Kidney (tissue), 14 donors: ENCODE measurements around the gene KCNJ16. TPM values are rescaled to one million over a fixed set of nuclear protein-coding genes. Genes with fewer than 3 reads are reported as not detected.

ENCODE experiments used
- DNase-seq, 5 donors: peaks; one replicate each; pipeline ENCODE4 v3.0.0-alpha.2; 2013 to 2020
- FAIRE-seq: peaks from 2 replicates; lab custom pipeline; 2012; peaks lifted over from hg19 to GRCh38; lab: Jason Lieb, UNC
- H3K27ac ChIP-seq, 2 donors: one replicate each; pipeline ENCODE4 v1.7.0; 2013; ENCODE audit warnings: low read depth in 2 of 2, low read length in 2 of 2, inconsistent platforms in 1 of 2
- H3K27me3 ChIP-seq: one replicate; pipeline ENCODE4 v1.7.1; 2013; ENCODE audit warnings: low read length, inconsistent platforms; ENCODE audit not compliant: control insufficient read depth, insufficient read depth
- H3K36me3 ChIP-seq, 3 donors: one replicate each; pipeline versions ENCODE4 v1.7.0 to v1.7.1; 2013; ENCODE audit warnings: low read length in 3 of 3, control low read depth in 1 of 3, inconsistent platforms in 1 of 3; ENCODE audit not compliant: insufficient read depth in 3 of 3, control insufficient read depth in 2 of 3
- H3K4me1 ChIP-seq, 3 donors: one replicate each; pipeline versions ENCODE4 v1.7.0 to v1.7.1; 2013; ENCODE audit warnings: low read length in 3 of 3, inconsistent platforms in 1 of 3, low read depth in 1 of 3; ENCODE audit not compliant: control insufficient read depth in 2 of 3, insufficient read depth in 2 of 3
- H3K4me3 ChIP-seq, 3 donors: one replicate each; pipeline versions ENCODE4 v1.7.0 to v1.8.1; 2013; ENCODE audit warnings: low read length in 3 of 3, control low read depth in 1 of 3, inconsistent platforms in 1 of 3
- H3K9ac ChIP-seq, 3 donors: one replicate each; pipeline versions ENCODE4 v1.7.0 to v1.7.1; 2013; ENCODE audit warnings: low read length in 3 of 3, control low read depth in 1 of 3, inconsistent platforms in 1 of 3
- H3K9me3 ChIP-seq, 3 donors: one replicate each; pipeline versions ENCODE4 v1.7.0 to v1.7.1; 2013; ENCODE audit warnings: low read length in 3 of 3, control low read depth in 1 of 3, inconsistent platforms in 1 of 3; ENCODE audit not compliant: control insufficient read depth in 2 of 3, insufficient read depth in 1 of 3
- CTCF ChIP-seq: IDR thresholded peaks from 3 replicates; pipeline ENCODE4 v1.5.1; 2012; ENCODE audit warnings: mild to moderate bottlenecking, moderate library complexity, borderline replicate concordance; ENCODE audit not compliant: insufficient read depth; ENCODE audit errors: extremely low read depth
- intact Hi-C: fragments of 100-400 bp; cut with DNase I; formaldehyde crosslinking; loops from one replicate; pipeline ENCODE4 v1.11.1; 2022
- polyA plus RNA-seq: library from polyadenylated mRNA; stranded (reverse); fragments of 350-450 nt; fragmentation: Illumina TruSeq; extraction: RNeasy Lipid Tissue Mini Kit (QIAGEN cat#74804); gene quantifications from one replicate; pipeline ENCODE4 v1.2.3, GENCODE V29; 2014; ENCODE audit warnings: low read depth, low replicate concordance; ENCODE audit not compliant: insufficient read depth
- total RNA-seq: library from RNA; stranded (reverse); fragmentation: NEBNext Ultra II Directional; extraction: Animal tissue kit (Norgen Biotek cat#: 25700); gene quantifications from one replicate; pipeline ENCODE4 v1.2.1, GENCODE V29; 2021
- donor health status: control.
- donor health status: control.
- donor health status: control.
- donor health status: control.
- donor health status: control.
- donor health status: DM: yes; HTN: yes; CAD: no.
- donor health status: Normal renal cell carcinoma (clear cell type).

The KCNJ16 gene
- total and polyA plus RNA-seq, 2 donors from 2014 or later, result 163 to 281 TPM

- H3K4me3 ChIP-seq, result peak overlapping the region in 2 of 3 donors; percentile 67 to 74
- no peaks in the 10 kb centered on the region for H3K27me3 ChIP-seq
- no peak for TF ChIP-seq CTCF
- no peaks in the 10 kb centered on the region for H3K36me3 ChIP-seq
- H3K4me1 ChIP-seq, result peaks cover 2 to 24% (median 7%) of the 10 kb centered on the region in 3 donors
- FAIRE-seq (peak; percentile 51), DNase-seq (no peak)
- peak overlapping the region; percentile 89 to 95 for H3K27ac ChIP-seq
- intact Hi-C loops, result no loop called here
- H3K9me3 ChIP-seq, result no peaks in the 10 kb centered on the region
- peak overlapping the region in 1 of 3 donors; percentile 57 for H3K9ac ChIP-seq
Observed at GRCh38 chr17:70073310-70073709, 1.7 kb upstream of the KCNJ16 start.

DNA sequence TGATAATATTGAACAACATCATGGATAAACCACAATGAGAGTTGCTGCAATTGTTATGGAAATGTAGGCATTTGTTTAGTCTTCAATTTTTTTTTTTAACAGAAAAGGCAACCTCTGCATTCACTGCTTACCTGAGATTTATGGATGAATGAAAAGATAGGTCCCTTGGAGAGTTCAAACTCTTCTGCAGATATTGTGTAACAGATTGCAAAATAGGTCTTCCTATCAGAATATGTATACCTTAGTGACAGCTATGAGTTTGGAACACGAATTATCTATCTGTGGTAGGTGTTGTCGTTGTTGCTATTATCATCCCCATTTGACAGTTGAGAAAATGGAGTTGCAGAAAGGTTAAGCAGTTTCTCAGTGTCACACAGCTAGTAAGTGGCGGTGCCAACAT is 1.2 kb upstream of the KCNJ16 start:
- no peaks in the 10 kb centered on the region for H3K36me3 ChIP-seq
- FAIRE-seq (no peak), DNase-seq (no peak)
- peak overlapping the region; percentile 89 to 95 for H3K27ac ChIP-seq
- peak overlapping the region in 1 of 3 donors; percentile 57 for H3K9ac ChIP-seq
- H3K27me3 ChIP-seq, result no peaks in the 10 kb centered on the region
- intact Hi-C loops, result no loop called here
- no peaks in the 10 kb centered on the region for H3K9me3 ChIP-seq
- H3K4me1 ChIP-seq, result peaks cover 2 to 20% (median 7%) of the 10 kb centered on the region in 3 donors
- TF ChIP-seq CTCF, result no peak
- peak overlapping the region in 2 of 3 donors; percentile 67 to 74 for H3K4me3 ChIP-seq

DNA sequence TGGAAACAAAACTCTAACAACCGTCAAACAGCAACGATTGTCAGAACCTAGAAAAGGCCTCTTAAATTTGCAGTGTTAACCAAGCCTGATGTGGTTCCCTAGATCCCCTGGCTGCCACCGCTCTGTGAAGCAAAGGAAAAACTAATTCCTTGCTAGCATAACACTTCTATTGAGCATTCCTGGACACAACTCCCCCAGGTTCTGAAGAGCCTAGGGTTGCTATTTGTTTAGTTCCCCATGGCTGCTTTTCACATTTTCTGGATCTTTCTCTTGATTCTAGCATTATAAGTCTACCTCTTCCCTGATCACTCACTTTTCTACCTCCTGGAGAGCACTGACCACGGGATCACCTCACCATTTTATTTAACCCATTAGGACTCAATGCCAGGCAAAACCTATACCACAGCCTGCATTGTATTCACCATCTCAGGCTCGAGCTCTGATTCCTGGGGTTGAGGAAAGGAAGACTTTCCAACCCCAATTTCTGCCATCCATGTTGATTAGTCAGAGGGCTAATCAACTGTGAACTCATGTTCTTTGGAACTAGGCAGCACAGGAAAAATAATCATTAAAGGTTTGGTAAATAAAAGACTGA is 692 bp upstream of the KCNJ16 start:
- no peak for TF ChIP-seq CTCF
- Histone ChIP-seq H3K9me3 (no peaks in the 10 kb centered on the region), H3K36me3 (no peaks in the 10 kb centered on the region), H3K4me1 (peaks cover 2 to 17% (median 7%) of the 10 kb centered on the region in 3 donors), H3K27me3 (no peaks in the 10 kb centered on the region), H3K4me3 (peak overlapping the region in 2 of 3 donors; percentile 67 to 74), H3K27ac (peak overlapping the region; percentile 89 to 95), H3K9ac (peak overlapping the region in 1 of 3 donors; percentile 57)
- DNase-seq (peak in 4 of 5 donors; percentile 55 to 84 (median 71)), FAIRE-seq (no peak)
- intact Hi-C loops, result no loop called here
